H1 (cell line): ENCODE results near the gene RRBP1. TPM values are rescaled to one million over a fixed set of nuclear protein-coding genes. Genes with fewer than 3 reads are reported as not detected.

Experiments used
- ATF2 ChIP-seq: IDR thresholded peaks from 2 replicates; pipeline ENCODE4 v1.6.1; 2012; ENCODE audit warnings: low read length, inconsistent platforms
- ATF3 ChIP-seq: IDR thresholded peaks from 2 replicates; pipeline ENCODE4 v1.6.1; 2011; ENCODE audit warnings: low read depth, mild to moderate bottlenecking, low read length; ENCODE audit not compliant: insufficient read depth
- BRCA1 ChIP-seq: IDR thresholded peaks from 2 replicates; pipeline ENCODE4 v1.6.1; 2012; ENCODE audit warnings: low read depth, low read length, improper control_type of control experiment
- CBX8 ChIP-seq: fragments of 300-800, 300-1000 bp; sonication (generic); IDR thresholded peaks from 2 replicates; pipeline ENCODE4 v1.7.1; 2016; ENCODE audit warnings: low read depth, low read length, borderline replicate concordance
- FOSL1 ChIP-seq: IDR thresholded peaks from 2 replicates; pipeline ENCODE4 v1.6.1; 2011; ENCODE audit warnings: mild to moderate bottlenecking, low read depth, low read length, moderate library complexity; ENCODE audit not compliant: insufficient read depth
- HDAC6 ChIP-seq: IDR thresholded peaks from one replicate; pipeline ENCODE4 v1.7.1; 2012; ENCODE audit warnings: low read depth, mild to moderate bottlenecking, inconsistent platforms, low read length, moderate library complexity
- RNF2 ChIP-seq: fragments of 200-900, 300-1000 bp; sonication (generic); IDR thresholded peaks from 2 replicates; pipeline ENCODE4 v1.7.1; 2016; ENCODE audit warnings: borderline replicate concordance, low read depth, mild to moderate bottlenecking, antibody characterized with exemption, low read length; ENCODE audit not compliant: poor library complexity, severe bottlenecking; ENCODE audit errors: missing control alignments
- polyA plus RNA-seq, 7 experiments: library from polyadenylated mRNA; depleted of rRNA in 3 of 7; stranded (reverse) in 5 of 7; unstranded in 2 of 7; fragments of >200 nt in 5 of 7; fragments of 200-250 nt in 2 of 7; gene quantifications; 1 replicate in 5 of 7; 2 replicates in 1 of 7; 4 replicates in 1 of 7; pipeline versions ENCODE4 v1.2.1 to v1.2.3, GENCODE V29; 2011 to 2013; ENCODE audit warnings: missing spikeins in 2 of 7, mixed read lengths in 2 of 7
- total RNA-seq: library from RNA; stranded (reverse); fragmentation: NEBNext Ultra II Directional; extraction: Animal tissue kit (Norgen Biotek cat#: 25700); gene quantifications from 2 replicates; pipeline ENCODE4 v1.2.1, GENCODE V29; 2021

The RRBP1 gene
- total and polyA plus RNA-seq, 2 of the 8 experiments (the other 6 are each of a cell fraction or from before 2014, with no cell fraction given) = 15.9 to 157 TPM

DNA sequence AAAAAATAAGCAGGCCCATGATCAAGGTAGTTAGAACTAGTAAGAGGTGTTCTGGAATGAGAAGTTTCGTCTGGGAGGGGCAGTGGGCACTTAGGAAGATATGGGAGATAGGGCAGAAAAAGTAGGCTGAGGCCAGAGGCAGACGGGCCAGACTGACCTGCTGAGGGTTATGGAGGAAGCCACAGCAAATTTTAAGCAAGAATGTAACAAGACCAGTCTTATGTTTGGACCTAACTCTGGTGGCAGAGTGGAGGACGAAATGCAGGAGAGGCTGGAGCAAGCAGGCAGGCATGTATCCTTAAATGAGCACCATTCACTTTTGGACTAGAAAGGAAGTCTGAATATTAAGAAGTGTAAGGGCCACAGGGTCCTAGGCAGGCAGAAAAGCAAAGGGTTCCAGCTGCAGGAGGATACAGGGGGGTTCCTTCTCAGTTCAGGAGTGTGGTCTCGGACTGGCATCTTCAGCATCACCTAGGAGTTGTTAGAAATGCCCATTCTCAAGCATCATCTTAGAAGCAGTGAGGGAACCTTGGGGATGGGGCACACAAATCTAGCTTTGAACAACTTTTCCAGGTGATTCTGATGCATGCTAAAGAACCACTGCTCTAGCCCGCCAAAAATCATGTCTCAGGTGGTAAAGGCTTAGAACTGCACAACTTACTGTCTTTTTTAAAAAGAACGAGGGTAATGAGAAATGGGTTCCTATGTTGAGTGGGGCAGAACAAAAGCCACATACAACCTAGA lies 113.8 kb downstream of the RRBP1 start (continued):
- TF ChIP-seq ATF3 (no peak), RNF2 (no peak), FOSL1 (no peak), HDAC6 (no peak), BRCA1 (no peak), ATF2 (no peak), CBX8 (no peak)
- TF ChIP-seq, all 59 proteins: peak for 0
